H1 (cell line): ENCODE measurements around the gene KRT9. TPM values are rescaled to one million over a fixed set of nuclear protein-coding genes. Genes with fewer than 3 reads are reported as not detected.

ENCODE experiments used
- CTCF ChIA-PET: fragments of 300-600 bp; sonication (Branson Sonifier 250); formaldehyde crosslinking; loops from one replicate; lab custom pipeline; 2021; ENCODE audit not compliant: partially characterized antibody; lab: Charles Lee
- POLR2A ChIA-PET: fragments of 300-600 bp; sonication (Branson Sonifier 250); formaldehyde crosslinking; loops from one replicate; lab custom pipeline; 2021; ENCODE audit warnings: inconsistent platforms; ENCODE audit not compliant: partially characterized antibody; lab: Charles Lee
- DNase-seq, 2 experiments: peaks; one replicate each; pipeline versions ENCODE4 v3.0.0 to v3.0.0-alpha.2; 2010 to 2022; ENCODE audit warnings: low spot score in 2 of 2, low read depth in 1 of 2, mixed read lengths in 1 of 2
- FAIRE-seq: peaks from 2 replicates; lab custom pipeline; 2011; peaks lifted over from hg19 to GRCh38; lab: Jason Lieb, UNC
- H2AFZ ChIP-seq: 2 replicates; pipeline ENCODE4 v1.8.1; 2012; ENCODE audit warnings: low read length, inconsistent platforms
- H2AK5ac ChIP-seq: 2 replicates; pipeline ENCODE4 v1.6.1; 2013; ENCODE audit warnings: low read depth, low read length
- H2BK120ac ChIP-seq: replicated peaks from 2 replicates; pipeline ENCODE3; 2013; ENCODE audit warnings: low read depth, low read length, inconsistent platforms
- H2BK12ac ChIP-seq: 2 replicates; pipeline ENCODE4 v1.6.1; 2013; ENCODE audit warnings: low read depth, low read length
- H2BK15ac ChIP-seq: 2 replicates; pipeline ENCODE4 v1.6.1; 2013; ENCODE audit warnings: low read length
- H2BK20ac ChIP-seq: 2 replicates; pipeline ENCODE4 v1.6.1; 2013; ENCODE audit warnings: low read length
- H2BK5ac ChIP-seq: 2 replicates; pipeline ENCODE4 v1.6.1; 2013; ENCODE audit warnings: low read depth, low read length
- H3K14ac ChIP-seq: 2 replicates; pipeline ENCODE4 v1.6.1; 2013; ENCODE audit warnings: inconsistent platforms; ENCODE audit not compliant: insufficient read length
- H3K18ac ChIP-seq: 2 replicates; pipeline ENCODE4 v1.6.1; 2013; ENCODE audit warnings: low read length; ENCODE audit errors: extremely low read depth
- H3K23ac ChIP-seq: 2 replicates; pipeline ENCODE4 v1.6.1; 2013; ENCODE audit warnings: inconsistent platforms; ENCODE audit not compliant: insufficient read length
- H3K23me2 ChIP-seq: 2 replicates; pipeline ENCODE4 v1.6.1; 2013; ENCODE audit warnings: low read depth, low read length
- H3K27ac ChIP-seq: 2 replicates; pipeline ENCODE4 v1.6.1; 2011; ENCODE audit warnings: low read depth, low read length, inconsistent platforms
- H3K27me3 ChIP-seq, 4 experiments: replicated peaks in 1 of 4; 1 replicate in 1 of 4; 2 replicates in 3 of 4; pipeline versions ENCODE4 v1.6.1 to v1.8.1; 2011 to 2013; ENCODE audit warnings: low read length in 3 of 4, mild to moderate bottlenecking in 3 of 4, inconsistent platforms in 2 of 4, mixed read lengths in 2 of 4, moderate library complexity in 1 of 4; ENCODE audit not compliant: control insufficient read depth in 3 of 4, insufficient read depth in 3 of 4; ENCODE audit errors: extremely low read depth in 1 of 4
- H3K36me3 ChIP-seq, 4 experiments: 2 replicates each; pipeline versions ENCODE4 v1.6.1 to v1.8.1; 2011 to 2013; ENCODE audit warnings: mild to moderate bottlenecking in 4 of 4, low read length in 3 of 4, moderate library complexity in 2 of 4, control low read depth in 1 of 4, inconsistent platforms in 1 of 4; ENCODE audit not compliant: insufficient read depth in 4 of 4, control insufficient read depth in 2 of 4
- H3K4ac ChIP-seq: replicated peaks from 2 replicates; pipeline ENCODE3; 2013; ENCODE audit warnings: low read length, low read depth, mixed read lengths, inconsistent platforms; ENCODE audit not compliant: insufficient read length
- H3K4me1 ChIP-seq, 4 experiments: replicated peaks in 1 of 4; 1 replicate in 1 of 4; 2 replicates in 3 of 4; pipeline versions ENCODE4 v1.6.1 to v1.8.1; 2011 to 2013; ENCODE audit warnings: low read length in 3 of 4, inconsistent platforms in 2 of 4, mixed read lengths in 1 of 4; ENCODE audit not compliant: insufficient read depth in 4 of 4, control insufficient read depth in 3 of 4
- H3K4me2 ChIP-seq, 2 experiments: 2 replicates each; pipeline versions ENCODE4 v1.6.1 to v1.8.1; 2011 to 2013; ENCODE audit warnings: low read depth in 2 of 2, low read length in 2 of 2, control low read depth in 1 of 2, inconsistent platforms in 1 of 2, mild to moderate bottlenecking in 1 of 2; ENCODE audit not compliant: insufficient read depth in 1 of 2
- H3K4me3 ChIP-seq, 4 experiments: fragments of 200-600, 300-600 bp in 1 of 4; sonication (generic), shearing (Covaris generic), sonication (Bioruptor Twin) in 1 of 4; 2 replicates each; pipeline versions ENCODE4 v1.5.1 to v1.8.1; 2011 to 2016; ENCODE audit warnings: low read length in 4 of 4, low read depth in 3 of 4, control low read depth in 2 of 4, inconsistent platforms in 2 of 4, mild to moderate bottlenecking in 2 of 4, mixed read lengths in 1 of 4, moderate library complexity in 1 of 4; ENCODE audit not compliant: insufficient read depth in 2 of 4; ENCODE audit errors: extremely low read depth in 1 of 4
- H3K56ac ChIP-seq: replicated peaks from 2 replicates; pipeline ENCODE3; 2013; ENCODE audit warnings: low read depth, mild to moderate bottlenecking, mixed read lengths, low read length, inconsistent platforms; ENCODE audit not compliant: insufficient read length
- H3K79me1 ChIP-seq: 2 replicates; pipeline ENCODE4 v1.6.1; 2013; ENCODE audit warnings: low read depth, low read length, control low read depth
- H3K79me2 ChIP-seq, 2 experiments: 2 replicates each; pipeline versions ENCODE4 v1.6.1 to v1.8.1; 2012 to 2013; ENCODE audit warnings: low read length in 2 of 2, mild to moderate bottlenecking in 2 of 2, inconsistent platforms in 1 of 2; ENCODE audit not compliant: insufficient read depth in 2 of 2, control insufficient read depth in 1 of 2
- H3K9ac ChIP-seq, 4 experiments: replicated peaks in 1 of 4; 1 replicate in 1 of 4; 2 replicates in 3 of 4; pipeline versions ENCODE4 v1.6.1 to v1.8.1; 2011 to 2013; ENCODE audit warnings: low read depth in 3 of 4, low read length in 3 of 4, control low read depth in 2 of 4, mild to moderate bottlenecking in 2 of 4, moderate library complexity in 2 of 4, inconsistent platforms in 1 of 4; ENCODE audit errors: extremely low read depth in 1 of 4
- H3K9me3 ChIP-seq, 2 experiments: 2 replicates each; pipeline versions ENCODE4 v1.6.1 to v1.8.1; 2012 to 2013; ENCODE audit warnings: mild to moderate bottlenecking in 2 of 2, moderate library complexity in 2 of 2, control low read depth in 1 of 2, inconsistent platforms in 1 of 2, low read depth in 1 of 2, low read length in 1 of 2, mixed read lengths in 1 of 2; ENCODE audit not compliant: insufficient read depth in 2 of 2
- H4K20me1 ChIP-seq, 2 experiments: replicated peaks in 1 of 2; 2 replicates each; pipeline versions ENCODE3 to v1.8.1; 2011 to 2013; ENCODE audit warnings: inconsistent platforms in 2 of 2, low read length in 2 of 2, mild to moderate bottlenecking in 1 of 2; ENCODE audit not compliant: insufficient read depth in 2 of 2, control insufficient read depth in 1 of 2
- H4K5ac ChIP-seq: 2 replicates; pipeline ENCODE4 v1.6.1; 2013; ENCODE audit warnings: low read length, low read depth, mixed read lengths, inconsistent platforms; ENCODE audit not compliant: insufficient read length
- H4K8ac ChIP-seq: 2 replicates; pipeline ENCODE4 v1.8.0; 2013; ENCODE audit warnings: mild to moderate bottlenecking, moderate library complexity, low read length, inconsistent platforms; ENCODE audit not compliant: insufficient read depth; ENCODE audit errors: extremely low read depth
- H4K91ac ChIP-seq: replicated peaks from 2 replicates; pipeline ENCODE3; 2013; ENCODE audit warnings: low read length, mixed read lengths, inconsistent platforms; ENCODE audit not compliant: insufficient read length
- CTCF ChIP-seq, 3 experiments: IDR thresholded peaks; 1 replicate in 2 of 3; 2 replicates in 1 of 3; pipeline versions ENCODE4 v1.5.1 to v1.6.1; 2011; ENCODE audit warnings: low read length in 3 of 3, mild to moderate bottlenecking in 3 of 3, inconsistent platforms in 2 of 3, low read depth in 1 of 3, moderate library complexity in 1 of 3; ENCODE audit not compliant: insufficient read depth in 1 of 3; ENCODE audit errors: control extremely low read depth in 1 of 3
- GTF2F1 ChIP-seq: IDR thresholded peaks from 2 replicates; pipeline ENCODE4 v1.6.1; 2012; ENCODE audit warnings: low read depth, low read length, improper control_type of control experiment, borderline replicate concordance
- WGBS, 2 experiments: shearing (Covaris generic) in 1 of 2; methylation state at CpG; one replicate each; pipeline versions ENCODE4 v1.1.6 to v1.1.7; 2013 to 2015; ENCODE audit warnings: low lambda C conversion rate in 2 of 2, mixed read lengths in 2 of 2, inconsistent platforms in 1 of 2, low coverage in 1 of 2, missing lambda C conversion rate in 1 of 2; ENCODE audit not compliant: insufficient replicate concordance in 2 of 2, insufficient coverage in 1 of 2, insufficient read length in 1 of 2; ENCODE audit errors: extremely low coverage in 1 of 2, missing lambda C conversion rate in 1 of 2; 5-methylcytosine and 5-hydroxymethylcytosine counted together
- polyA plus RNA-seq, 7 experiments: library from polyadenylated mRNA; depleted of rRNA in 3 of 7; stranded (reverse) in 5 of 7; unstranded in 2 of 7; fragments of >200 nt in 5 of 7; fragments of 200-250 nt in 2 of 7; gene quantifications; 1 replicate in 5 of 7; 2 replicates in 1 of 7; 4 replicates in 1 of 7; pipeline versions ENCODE4 v1.2.1 to v1.2.3, GENCODE V29; 2011 to 2013; ENCODE audit warnings: missing spikeins in 2 of 7, mixed read lengths in 2 of 7
- total RNA-seq: library from RNA; stranded (reverse); fragmentation: NEBNext Ultra II Directional; extraction: Animal tissue kit (Norgen Biotek cat#: 25700); gene quantifications from 2 replicates; pipeline ENCODE4 v1.2.1, GENCODE V29; 2021

The KRT9 gene
- total and polyA plus RNA-seq, 2 of the 8 experiments (the other 6 are each of a cell fraction or from before 2014, with no cell fraction given): not detected

DNA sequence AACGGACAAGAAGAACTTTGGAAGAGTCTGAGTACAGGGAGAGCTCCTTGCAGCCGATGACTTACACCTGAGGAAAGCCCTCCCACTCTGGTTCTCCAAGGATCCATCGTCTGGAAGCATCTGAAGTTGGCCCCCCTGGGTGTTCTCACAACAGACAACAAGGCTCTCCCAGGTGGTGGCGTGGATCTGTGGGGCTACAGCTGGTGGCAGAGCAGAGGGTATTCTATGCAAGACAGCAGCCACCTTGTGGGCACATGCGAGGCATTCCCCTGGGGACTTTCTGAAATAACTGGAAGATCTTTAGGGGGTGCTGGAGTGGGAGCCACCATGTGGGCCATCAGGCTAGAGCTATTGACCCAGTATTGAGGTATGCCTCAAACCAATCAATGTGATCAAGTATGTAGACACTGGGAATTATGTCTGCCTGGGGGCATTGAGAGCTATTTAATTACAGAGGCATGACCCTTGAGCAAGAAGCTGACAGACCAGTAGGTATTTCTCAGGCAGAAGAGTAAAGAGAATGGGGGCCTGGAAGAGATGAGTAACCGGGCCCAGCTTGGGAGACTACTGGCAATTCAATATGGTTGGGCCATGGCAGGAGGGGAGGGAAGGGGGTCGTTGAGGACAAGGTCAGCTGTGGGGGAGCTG, 36.8 kb downstream of the KRT9 start:
- Histone ChIP-seq H3K23me2 (no peaks in the 10 kb centered on the region), H3K23ac (no peak overlapping the region), H3K18ac (no peak overlapping the region), H3K9me3 (no peaks in the 10 kb centered on the region), H4K20me1 (no peaks in the 10 kb centered on the region), H3K9ac (no peak overlapping the region), H2BK15ac (no peak overlapping the region), H3K27me3 (no peaks in the 10 kb centered on the region; a peak in 1 of 7 replicates), H4K8ac (no peak overlapping the region), H3K4me2 (no peak overlapping the region), H3K79me1 (no peaks in the 10 kb centered on the region), H3K4me1 (peaks cover 10 to 19% (median 13%) of the 10 kb centered on the region in 4 experiments), H3K56ac (no peak overlapping the region), H3K4ac (no peak overlapping the region), H2BK12ac (no peak overlapping the region), H2AFZ (no peak overlapping the region)
- POLR2A ChIA-PET: interaction anchor here (1.1 to 16.2 kb wide), 5 partner anchors 9 to 154 kb away, joined by 3 to 293 read pairs (median 5); partner anchors contain the start of genes EIF1 and KRT19
- 79% methylated on average over 7 of the region's 7 CpGs; no CpG with 5 or more reads in 1 of the 2 experiments for WGBS, 2 experiments
- FAIRE-seq: no peak
- DNase-seq: no peak
- TF ChIP-seq GTF2F1 (no peak), CTCF (IDR thresholded peaks at IDR 0.05; ENCODE audit: control extremely low read depth in 1 of 3, insufficient read depth in 1 of 3, low read depth in 1 of 3, low read length in 3 of 3) (peak in 2 of 3 experiments; percentile 3 to 7; a peak in 1 of 4 replicates)
- TF ChIP-seq, all 59 proteins: peak for 1
- Histone ChIP-seq H3K27ac (no peak overlapping the region), H3K36me3 (no peaks in the 10 kb centered on the region), H4K91ac (no peak overlapping the region), H3K79me2 (no peaks in the 10 kb centered on the region), H3K4me3 (no peak overlapping the region), H4K5ac (no peak overlapping the region), H3K14ac (no peak overlapping the region), H2AK5ac (no peak overlapping the region), H2BK120ac (no peak overlapping the region), H2BK5ac (no peak overlapping the region), H2BK20ac (no peak overlapping the region)
- CTCF ChIA-PET: interaction anchor here (0.6 to 5.5 kb wide), 12 partner anchors 8 to 214 kb away, joined by 3 to 48 read pairs (median 3); no protein-coding TSS in a partner anchor
